Urothelium cell line (cell line): Measurements from ENCODE around the gene DENND6B.
"Not testable (repeated sequence)": the region's sequence is repeated elsewhere in the genome, so short reads cannot be mapped to it uniquely, and the experiment has no call there.

Source experiments
- DNase-seq: peaks from one replicate; pipeline ENCODE4 v3.0.0; 2011; ENCODE audit warnings: low spot score, mixed read lengths
- FAIRE-seq: peaks from 2 replicates; lab custom pipeline; 2011; peaks lifted over from hg19 to GRCh38; lab: Jason Lieb, UNC

The DENND6B gene

DNA sequence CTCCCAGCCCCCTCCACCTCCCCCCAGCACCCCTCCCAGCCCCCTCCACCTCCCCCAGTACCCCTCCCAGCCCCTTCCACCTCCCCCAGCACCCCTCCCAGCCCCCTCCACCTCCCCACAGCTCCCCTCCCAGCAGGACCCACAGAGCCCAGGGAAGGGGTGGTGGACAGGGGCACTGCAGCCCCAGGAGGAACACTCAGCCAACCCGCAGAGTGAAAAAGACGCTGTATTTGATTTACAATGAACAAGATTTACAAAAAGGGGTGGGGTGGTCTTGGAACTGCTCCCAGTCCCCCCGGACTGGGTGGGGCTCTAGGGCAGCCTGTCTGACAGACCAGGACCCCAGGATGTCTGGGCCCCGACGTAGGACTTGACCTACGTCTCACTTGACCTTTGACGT, 52.0 kb downstream of the DENND6B start:
- DNase-seq = no peak
- no peak for FAIRE-seq

DNA sequence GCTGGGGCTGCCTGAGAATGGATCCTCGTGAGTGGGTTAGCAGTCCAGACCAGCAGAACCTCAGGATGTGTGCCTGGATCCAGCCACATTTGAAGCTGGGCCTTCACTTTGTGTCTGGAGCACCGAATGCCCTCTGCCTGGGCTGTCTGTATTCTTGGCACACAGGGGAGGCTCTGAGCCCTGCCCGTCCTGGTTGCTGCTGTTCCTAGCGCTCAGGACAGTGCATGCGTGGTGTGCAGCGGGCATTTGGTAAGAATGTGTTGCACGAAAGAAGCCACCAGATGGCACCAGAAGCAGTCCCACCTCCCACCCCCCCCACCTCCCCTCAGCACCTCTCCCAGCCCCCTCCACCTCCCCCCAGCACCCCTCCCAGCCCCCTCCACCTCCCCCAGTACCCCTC, 52.5 kb downstream of the DENND6B start:
- no peak for FAIRE-seq
- DNase-seq = peak; percentile 52

DNA sequence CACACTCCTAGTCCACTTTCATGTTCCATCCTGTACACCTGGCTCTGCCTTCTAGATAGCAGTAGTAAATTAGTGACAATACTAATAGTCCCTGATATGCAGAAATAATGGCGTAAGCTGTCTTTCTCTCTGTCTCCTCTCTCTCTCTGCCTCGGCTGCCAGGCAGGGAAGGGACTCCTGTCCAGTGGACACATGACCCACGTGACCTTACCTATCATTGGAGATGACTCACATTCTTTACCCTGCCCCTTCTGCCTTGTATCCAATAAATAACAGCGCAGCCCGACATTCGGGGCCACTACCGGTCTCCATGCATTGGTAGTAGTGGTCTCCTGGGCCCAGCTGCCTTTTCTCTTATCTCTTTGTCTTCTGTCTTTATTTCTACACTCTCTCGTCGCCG, 53.0 kb downstream of the DENND6B start:
- not testable (repeated sequence) for FAIRE-seq

DNA sequence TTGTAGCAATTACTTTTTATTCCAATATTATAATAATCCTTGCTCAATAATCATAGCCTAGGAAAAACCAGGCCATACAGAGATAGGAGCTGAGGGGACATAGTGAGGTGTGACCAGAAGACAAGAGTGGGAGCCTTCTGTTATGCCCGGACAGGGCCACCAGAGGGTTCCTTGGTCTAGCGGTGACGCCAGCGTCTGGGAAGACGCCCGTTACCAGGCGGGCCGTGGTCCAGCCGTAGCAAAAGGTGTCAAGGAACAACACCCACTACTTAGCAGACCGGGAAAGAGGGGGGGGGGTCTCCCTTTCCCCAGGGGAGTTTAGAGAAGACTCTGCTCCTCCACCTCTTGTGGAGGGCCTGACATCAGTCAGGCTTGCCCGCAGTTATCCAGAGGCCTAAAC, 53.5 kb downstream of the DENND6B start:
- not testable (repeated sequence) for DNase-seq

More for the DNA sequence above, 53.0 kb downstream of the DENND6B start:
- DNase-seq = not testable (repeated sequence)

DNA sequence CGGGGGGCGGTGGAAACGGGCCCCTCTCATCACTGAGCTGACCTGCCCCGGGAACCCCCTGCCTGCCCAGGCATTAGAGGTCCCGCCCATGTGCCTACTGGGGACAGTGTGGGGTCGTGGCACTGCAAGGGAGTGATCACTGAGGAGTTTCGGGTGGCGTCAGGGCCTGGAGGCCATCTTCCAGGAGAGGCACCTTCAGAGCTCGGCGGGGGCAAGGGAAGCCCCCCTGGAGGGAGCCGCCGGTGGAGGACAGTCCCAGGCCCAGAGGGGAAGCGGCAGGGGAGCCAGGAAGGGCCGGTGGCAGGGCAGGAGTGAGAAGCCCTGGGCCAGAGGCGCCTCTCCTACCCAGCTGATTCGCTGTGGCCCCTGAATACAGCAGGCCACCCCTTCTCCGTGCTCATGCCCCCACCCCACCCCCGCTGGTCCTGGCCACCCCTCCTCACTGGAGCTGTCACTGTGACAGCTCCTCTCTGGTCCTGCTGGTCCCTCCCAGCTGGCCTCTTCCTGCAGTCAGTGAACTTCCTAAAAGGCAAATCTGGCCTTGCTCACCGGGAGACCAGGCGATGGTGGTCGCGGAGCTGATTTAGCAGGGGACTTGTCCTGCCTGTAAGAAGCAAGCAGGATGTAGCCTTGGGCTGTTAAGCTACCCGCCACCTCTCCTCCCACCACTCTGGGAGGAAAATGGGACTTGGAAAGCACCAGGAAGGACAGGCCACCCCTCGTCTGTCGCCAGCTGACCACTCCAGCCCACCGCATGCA, 54.6 kb downstream of the DENND6B start:
- no peak for DNase-seq
- peak; percentile 50 for FAIRE-seq

More for the DNA sequence above, 53.5 kb downstream of the DENND6B start:
- not testable (repeated sequence) for FAIRE-seq

DNA sequence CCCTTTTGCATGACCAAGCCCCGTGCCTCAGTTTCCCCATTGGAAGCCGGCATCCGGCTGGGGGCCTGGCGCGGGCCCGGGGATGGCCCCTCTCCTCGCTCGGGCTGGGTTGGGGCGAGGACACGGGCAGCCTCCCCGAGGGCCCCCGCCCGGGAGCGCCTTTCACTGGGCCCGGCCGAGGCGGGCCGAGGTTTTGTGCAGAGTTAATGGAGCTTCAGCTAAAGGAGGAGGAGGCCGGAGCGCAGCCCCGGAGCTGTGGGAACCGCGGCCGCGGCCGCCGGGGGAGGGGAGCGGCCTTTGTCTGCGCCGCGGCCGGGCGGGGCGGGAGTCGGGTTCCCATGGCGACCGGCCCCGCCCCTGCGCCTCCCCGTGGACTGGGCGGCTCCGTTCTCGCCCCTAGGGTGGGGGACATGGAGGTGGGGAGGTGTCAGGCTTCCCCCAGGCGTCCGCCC, 55.3 kb downstream of the DENND6B start:
- peak; percentile 86 for DNase-seq
- peak; percentile 37 for FAIRE-seq

DNA sequence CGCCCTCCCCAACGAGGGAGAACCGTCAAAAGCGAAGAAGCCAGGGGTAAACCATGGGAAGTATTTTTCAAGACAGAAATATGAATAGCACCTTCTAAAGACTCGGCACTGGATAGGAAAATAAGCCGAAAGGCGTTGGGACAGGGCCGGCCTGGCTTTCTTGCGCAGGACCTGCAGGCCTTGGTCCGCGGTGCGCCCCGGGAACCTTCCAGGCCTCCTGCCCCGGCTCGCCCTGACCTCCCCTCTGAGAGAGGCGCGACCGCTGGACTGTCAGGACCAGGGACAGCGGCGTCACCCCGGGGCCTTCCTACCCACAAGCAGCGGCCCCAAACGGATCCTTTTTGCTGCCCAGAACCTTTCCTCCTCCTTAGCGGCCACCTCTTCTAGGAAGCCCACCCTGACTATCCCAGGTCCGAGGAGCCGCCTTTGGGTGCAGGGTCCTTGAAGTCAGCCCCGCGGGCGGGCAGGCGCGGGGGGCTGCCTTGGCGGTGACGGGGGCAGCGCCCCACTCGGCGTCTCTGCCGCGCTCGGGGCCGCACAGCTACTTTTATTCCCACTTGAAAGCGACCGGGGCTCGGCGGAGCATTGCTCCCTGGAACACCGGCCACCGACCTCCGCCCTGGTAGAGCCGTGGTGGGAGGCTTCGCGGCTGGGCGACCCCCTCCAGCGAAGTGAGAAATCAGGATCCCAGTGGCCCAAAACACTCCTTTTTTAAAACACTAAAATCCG, 56.0 kb downstream of the DENND6B start:
- DNase-seq (peak; percentile 76), FAIRE-seq (no peak)

DNA sequence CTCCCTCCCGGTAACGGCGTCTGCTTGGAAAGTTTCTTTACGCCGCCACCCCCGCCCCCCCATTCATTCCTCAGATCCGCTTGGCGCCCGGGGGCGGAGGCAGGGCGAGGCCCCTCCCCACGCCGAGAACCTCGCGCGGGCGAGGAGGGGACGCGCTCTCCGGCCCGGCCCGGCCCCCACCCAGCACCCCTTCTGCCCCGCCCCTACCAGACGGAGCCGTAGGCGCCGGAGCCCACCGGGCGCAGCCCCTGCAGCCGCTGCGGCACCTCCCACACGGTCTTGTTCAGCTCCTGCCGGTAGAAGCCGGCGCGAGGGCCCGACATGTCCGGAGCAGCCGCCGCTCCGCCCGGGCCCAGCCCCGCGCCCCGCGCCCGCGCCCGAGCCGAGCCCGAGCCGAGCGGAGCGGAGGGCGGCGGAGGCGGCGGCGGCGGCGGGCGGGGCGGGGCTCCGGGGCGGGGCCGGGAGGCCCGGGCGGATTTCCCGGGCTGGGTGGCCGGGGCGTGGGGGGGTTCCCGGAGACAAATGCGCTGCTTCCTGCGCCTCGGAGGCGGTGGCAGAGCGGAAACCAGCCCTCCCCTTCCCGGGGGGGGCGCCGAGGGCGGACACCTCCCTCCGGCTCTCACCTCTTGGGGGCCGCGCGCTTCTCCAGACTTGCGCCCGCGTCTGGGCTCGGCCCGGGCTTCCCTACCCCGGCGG, 56.7 kb downstream of the DENND6B start, which contains the start of gene MAPK11:
Gene MAPK11, minus strand, starts transcription at position 411 of the 696 bp plus-strand sequence. Its CDS starts 88 bp downstream, at position 323.
- DNase-seq (peak; percentile 86), FAIRE-seq (peak; percentile 81)

DNA sequence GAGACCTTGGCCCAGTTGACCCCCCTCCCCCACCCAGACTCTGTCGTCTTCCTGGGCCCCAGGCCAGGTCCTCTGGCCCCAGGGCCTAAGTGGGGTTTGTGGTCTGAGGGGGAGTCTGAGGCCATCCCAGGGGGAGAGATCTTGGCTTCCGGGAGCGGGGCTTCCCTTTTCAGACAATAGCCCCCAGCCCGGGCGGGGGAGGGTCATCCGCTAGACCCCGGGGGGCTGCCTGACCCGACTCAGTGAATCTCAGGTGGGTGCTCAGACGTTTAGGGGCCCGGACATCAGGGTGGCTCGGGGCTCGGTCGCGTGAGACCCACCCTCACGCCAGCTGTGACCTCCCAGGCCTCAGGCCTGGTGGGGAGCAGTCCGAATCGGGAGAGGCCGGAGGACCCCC, 57.2 kb downstream of the DENND6B start:
- FAIRE-seq (no peak), DNase-seq (no peak)

DNA sequence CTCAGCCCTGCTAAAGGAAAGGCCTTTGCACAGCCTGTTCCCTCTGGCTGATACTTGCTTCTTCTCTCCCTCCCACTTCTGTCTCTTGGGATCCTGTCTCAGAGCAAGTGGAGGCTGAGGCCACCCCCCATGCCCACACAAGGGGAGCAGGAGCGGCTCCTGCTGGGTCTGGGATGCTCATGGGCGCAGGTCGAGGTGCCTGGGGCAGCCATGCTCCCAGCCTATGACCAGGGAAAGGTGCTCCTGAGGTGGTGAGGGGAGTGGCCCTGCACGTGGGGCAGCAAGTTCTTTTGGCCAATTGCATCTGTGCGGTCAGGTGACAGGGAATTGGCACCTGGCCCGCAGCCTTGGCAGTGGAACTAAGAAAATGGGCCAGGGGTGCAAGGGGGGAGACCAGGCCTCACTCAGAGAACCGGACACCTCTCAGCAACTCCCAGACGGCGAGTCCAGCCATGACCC, 58.1 kb downstream of the DENND6B start:
- DNase-seq (no peak), FAIRE-seq (peak; percentile 56)

DNA sequence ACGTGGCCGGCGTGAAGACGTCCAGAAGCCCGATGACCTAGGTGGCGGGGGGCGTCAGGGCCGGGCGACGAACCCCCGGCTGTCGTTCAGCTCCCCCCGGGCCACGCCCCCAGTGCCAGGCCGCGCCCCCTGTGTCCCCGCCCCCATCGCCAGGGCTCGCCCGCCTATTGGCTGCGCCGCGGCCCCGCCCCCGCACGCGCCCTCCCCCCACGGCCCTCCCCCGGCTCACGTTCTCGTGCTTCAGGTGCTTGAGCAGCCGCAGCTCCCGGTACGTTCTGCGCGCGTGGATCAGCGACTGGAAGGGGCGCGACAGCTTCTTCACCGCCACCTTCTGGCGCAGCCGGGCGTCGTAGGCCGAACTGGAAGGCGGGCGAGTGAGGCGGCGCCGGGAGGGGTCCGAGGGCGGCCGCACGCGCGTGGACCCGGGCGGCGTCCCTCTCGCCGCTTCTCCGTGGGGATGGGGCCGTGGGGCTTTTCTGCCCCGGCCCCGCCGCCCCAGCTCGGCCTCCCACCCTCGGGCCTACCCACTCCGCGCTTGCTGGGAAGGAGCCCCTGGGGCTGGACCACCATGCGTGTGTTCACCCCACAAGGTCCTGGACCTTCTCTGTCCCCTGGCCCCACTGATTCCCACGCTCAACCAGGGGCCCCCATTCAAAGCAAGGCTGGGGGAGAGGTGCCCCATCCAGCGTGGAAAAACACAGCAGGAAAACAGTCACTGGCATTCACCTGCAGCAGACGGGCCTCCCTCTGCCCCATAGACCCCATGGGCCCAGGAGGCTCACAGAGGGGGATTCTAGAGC, 59.0 kb downstream of the DENND6B start:
- DNase-seq (no peak), FAIRE-seq (no peak)

DNA sequence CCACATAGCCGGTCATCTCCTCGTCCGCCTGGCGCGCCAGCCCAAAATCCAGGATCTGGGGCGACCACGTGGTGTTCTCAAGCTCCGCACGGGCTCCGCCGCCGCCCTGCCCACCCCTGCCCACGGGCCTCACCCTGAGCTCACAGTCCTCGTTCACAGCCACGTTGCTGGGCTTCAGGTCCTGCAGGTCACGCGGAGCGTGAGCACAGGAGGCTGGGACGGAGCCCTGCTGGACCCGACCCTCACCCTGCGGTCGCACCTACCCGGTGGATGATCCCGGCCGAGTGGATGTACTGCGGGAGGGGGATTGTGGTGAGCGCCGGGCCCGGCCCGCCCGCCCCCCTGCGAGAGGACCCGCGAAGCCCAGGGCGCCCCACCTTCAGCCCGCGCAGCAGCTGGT, 59.8 kb downstream of the DENND6B start:
- DNase-seq = no peak
- FAIRE-seq = no peak

DNA sequence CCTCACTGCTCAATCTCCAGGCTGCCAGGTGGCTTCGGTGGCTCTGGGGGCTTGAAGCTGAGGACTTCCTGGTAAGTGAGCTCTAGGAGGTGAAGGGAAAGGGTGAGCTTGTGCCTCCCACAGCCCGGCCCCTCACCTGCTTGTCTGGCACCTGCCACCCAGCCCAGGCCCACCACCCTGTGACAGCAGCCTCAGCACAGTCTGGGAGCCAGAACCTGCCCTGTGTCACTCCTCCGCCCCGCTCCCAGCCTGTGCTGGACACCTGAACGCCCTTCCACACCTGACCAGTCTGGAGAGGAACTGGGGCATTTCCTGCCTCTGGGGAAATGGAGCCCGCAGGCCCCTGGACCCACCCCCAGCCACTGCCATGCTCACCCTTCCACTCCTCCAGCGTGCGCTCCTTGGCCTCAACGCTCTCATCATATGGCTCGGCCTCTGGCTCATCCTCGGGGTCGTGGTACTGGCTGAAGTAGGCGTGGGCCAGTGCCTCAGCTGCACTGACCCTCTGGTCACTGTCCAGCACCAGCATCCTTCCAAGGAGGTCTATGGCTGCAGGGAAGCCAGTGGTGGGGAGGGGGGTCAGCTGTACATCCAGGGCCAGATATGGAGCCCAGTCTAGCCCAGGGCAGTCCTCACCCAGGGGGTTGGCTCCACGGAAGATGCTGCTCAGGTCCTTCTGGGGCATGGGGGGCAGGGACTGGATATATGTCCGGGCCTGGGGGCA, 61.7 kb downstream of the DENND6B start:
- no peak for FAIRE-seq

DNA sequence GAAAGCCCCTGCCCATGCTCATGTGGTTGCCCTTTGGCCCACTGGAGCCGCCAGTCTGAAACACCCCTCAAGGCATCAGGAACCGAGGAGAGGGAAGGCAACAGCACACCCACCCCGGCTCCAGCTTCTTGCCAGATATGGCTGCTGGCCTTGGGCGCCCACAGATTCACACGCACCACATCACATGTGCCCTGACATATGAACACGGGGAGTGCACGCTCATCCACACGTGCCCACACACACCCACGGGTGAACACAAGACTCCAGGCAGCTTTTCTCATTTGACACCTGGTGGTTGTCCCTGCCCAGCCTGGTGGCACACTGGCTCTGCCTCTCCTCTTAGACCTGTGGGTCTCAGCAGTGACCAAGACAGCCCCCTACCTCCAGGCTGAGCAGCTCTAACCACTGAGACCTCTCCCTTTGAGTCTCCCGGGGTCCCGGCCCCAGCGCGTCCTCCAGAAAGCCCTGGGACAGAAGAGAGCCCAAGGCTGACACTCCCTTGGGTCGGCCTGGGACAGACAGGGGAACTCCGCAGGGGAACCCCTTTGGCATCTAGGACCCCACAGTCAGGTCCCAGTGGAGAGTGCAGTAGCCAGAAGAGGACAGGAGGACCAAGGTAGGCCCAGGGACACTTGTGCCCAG, 62.6 kb downstream of the DENND6B start:
- no peak for FAIRE-seq

More for the DNA sequence above, 61.7 kb downstream of the DENND6B start:
- DNase-seq = no peak

DNA sequence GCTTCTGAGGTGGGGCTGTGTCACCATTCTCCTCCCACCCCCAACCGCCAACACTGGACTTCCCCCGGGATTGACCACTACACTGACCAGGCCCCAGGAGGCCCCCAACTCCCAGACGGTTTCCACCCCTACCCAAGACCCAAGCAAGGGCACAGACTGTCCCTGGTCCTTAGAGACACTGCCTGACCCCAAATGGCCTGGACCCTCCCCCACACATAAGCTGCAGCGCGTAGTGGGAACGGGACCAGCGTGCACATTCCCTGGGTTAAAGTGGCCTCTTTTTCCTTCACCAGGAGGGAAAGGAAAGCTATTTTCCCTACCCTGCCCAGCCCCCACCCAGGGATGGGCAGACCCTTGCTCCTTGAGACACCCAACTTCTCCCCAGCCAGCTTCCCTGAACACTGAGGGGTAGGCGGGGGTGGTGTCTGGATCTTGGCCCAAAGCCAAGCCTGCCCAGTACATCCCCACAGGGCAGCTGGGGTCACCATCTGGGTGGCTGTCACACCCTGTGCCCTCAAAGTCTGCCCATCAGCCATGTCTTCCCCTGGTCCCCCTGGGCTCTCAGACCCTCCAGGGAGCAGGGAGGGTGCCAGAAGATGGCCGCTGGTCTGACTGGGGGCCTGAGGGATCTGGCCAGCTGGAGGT, 63.7 kb downstream of the DENND6B start:
- FAIRE-seq (no peak), DNase-seq (no peak)

More for the DNA sequence above, 62.6 kb downstream of the DENND6B start:
- DNase-seq = no peak

DNA sequence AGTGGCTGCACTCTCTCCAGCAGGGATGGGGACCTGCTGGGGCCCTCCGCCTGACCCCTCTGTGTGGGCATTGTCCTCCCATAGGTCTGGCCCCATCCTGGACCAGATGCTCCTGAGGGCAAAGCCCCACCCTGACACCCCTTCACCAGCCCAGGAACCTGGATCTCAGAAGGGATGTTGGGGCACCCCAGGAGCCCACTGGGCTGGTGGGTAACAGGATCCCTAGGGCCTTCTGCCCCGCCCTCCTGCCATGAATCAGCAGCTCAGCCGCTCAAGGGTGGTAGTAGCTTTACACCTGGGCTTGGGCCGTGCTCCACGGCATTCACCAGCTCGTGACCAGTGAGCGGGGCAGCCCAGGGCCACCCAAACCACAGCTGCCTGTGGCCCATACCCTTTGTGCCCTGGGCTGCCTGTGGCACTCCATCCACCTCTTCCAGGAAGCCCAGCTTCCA, 64.3 kb downstream of the DENND6B start:
- FAIRE-seq (peak; percentile 50), DNase-seq (peak; percentile 71)

DNA sequence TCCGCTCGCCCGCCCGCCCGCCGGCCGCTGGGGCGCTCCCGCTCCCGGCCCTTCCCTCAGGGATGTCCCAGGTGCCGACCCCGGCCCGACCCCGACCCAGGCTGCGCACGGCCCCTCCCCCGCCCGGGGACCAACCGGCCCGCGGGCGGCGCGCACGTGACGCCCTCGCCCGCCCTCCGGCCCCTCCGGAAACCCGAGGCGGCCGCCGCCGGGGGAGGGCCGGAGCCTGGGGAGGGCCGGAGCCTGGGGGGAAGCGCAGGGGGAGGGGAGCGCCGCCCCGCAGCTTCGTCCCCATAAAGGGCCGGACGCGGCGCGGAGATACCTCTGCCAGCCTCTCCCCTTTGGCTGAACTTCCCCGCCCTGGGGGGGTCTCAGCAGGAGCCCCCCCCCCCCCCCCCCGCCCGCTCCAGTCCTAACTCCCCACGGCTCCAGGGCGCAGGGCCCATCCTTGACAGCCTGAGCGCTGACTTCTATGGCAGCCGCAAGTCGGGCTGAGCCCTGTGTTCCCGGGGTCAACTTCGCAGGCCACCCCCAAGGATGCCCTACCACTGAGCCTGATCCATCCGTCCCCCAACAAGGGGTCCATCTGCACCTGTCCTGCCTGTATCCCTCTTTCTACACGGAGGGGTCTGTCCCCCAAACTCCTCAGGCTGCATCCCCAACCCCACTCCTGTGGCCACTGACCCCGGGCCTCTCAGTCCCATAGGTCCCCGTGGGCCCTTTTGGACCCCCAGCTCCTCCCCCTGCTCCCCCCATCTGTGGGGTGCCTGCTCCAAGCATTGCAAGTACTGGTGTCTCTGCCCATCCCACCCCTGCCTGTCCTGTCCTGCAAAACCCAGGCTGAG, 65.0 kb downstream of the DENND6B start, which contains the start of gene MAPK12:
Gene MAPK12, minus strand, starts transcription at position 69 of the 845 bp plus-strand sequence. CDS start 174 bp downstream, outside the sequence.
- DNase-seq = peak; percentile 83
- FAIRE-seq = peak; percentile 52
